DMS114 treated with DMSO at 0.1 percent for 48 hours (cell line): ENCODE measurements around the gene MSH2.
"Not testable (repeated sequence)": the region's sequence is repeated elsewhere in the genome, so short reads cannot be mapped to it uniquely, and the experiment has no call there.

ENCODE experiments used
- DNase-seq: peaks from one replicate; lab custom pipeline; 2025; ENCODE audit not compliant: unreplicated experiment; lab: John Stamatoyannopoulos, UW

The MSH2 gene

DNA sequence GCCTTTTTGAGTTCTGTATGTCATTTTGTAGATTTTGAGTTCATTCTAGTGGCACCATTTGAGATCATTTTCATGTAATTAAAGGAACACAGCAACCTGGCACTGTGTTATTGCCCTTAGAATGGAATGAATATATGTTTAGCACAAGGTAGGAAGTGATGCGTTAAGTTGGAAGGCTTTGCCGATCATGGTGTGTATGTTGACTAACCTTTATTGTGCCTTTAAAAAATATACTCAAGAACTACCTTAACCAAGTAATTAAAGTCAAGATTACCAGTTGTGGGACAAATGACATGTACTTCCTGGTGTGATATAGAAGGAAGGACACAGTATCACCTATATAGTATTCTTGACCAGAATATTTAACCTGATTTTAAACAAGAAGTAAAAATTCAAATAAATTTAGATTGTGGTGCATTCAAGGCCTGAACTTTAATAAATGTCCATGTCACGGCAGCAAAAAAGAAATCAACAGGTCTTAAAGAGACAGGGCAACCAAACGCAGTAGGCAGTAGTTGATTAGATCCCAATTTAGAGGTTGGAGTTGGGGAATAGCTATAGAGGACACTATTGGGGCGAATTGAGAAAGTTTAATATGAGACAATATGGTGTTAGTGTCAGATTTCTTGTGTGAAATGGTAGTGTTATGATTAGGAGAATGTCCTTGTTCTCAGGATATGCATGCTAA, 68.6 kb downstream of the MSH2 start:
- no peak for DNase-seq

DNA sequence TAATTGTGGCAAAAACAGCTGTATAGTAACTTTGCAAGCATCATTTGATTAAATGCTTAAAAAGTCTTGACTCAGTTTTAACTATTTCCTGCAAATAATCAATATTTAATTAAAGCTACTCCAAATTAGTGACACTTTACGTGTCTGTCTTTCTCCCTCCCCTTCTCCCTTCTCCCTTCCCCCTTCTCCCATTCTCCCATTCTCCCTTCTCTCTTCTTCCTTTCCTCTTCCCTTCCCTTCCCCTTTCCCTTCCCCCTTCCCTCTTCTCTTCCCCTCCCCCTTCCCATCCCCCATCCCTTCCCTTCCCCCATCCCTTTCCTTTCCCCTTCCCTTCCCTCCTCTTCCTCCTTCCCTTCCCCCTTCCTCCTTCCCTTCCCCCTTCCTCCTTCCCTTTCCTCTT, 76.9 kb downstream of the MSH2 start:
- no peak for DNase-seq

GRCh38 chr2:47483191-47483590, 80.2 kb downstream of the MSH2 start:
- no peak for DNase-seq

- DNase-seq: no peak
Measured at GRCh38 chr2:47484396-47484795, 81.4 kb downstream of the MSH2 start.

DNA sequence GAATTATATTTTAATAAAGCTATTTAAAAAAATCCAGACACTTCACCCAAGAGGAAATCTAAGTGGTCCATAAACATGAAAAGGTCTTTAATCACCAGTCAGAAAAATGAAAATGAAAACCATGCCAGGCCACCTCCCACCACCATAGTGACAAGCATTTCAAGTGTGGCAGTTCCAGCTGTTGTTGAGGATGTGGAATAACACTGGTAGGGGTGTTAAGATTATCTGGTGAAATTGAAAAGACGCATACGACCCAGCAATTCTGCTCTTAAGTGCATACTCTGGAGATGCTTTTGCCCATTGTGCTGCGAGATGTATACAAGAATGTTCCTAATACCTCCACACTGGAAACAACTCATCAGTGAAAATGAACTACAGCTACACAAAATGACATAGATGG, 82.2 kb downstream of the MSH2 start:
- no peak for DNase-seq

- DNase-seq: no peak
Measured at GRCh38 chr2:47485751-47486300, 82.9 kb downstream of the MSH2 start.

DNA sequence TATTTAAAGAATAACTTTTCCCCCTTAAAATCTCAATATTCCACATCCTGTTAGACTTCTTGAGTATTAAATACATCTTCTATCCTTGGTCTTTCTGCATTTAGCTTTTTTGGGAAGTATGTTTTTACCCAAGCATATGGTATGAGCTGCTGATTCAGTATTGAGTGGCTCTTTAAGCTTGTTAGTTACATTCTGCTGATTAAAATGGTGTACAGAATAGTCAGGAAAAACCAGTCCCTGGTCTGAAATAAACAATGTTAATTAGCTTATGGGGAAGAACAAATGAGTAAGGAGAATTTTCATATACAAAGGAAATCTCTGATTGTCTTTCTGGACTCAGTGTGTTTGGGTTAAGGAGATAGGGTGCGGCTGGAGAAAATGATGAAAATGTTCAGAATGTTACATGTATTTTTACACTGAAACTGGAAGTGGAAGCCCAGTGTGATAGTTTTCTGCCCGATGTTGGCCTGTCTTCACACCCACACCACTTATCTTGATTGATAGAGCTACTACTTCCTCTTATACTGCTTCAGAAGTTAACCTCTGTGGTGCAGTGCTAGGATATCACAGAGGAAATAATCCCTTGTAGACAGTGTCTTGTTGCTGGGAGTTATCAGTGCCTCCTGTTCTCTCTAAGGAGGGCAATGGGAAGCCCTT, 84.0 kb downstream of the MSH2 start:
- no peak for DNase-seq

- DNase-seq: no peak
Measured at GRCh38 chr2:47487498-47487875, 84.5 kb downstream of the MSH2 start.

DNA sequence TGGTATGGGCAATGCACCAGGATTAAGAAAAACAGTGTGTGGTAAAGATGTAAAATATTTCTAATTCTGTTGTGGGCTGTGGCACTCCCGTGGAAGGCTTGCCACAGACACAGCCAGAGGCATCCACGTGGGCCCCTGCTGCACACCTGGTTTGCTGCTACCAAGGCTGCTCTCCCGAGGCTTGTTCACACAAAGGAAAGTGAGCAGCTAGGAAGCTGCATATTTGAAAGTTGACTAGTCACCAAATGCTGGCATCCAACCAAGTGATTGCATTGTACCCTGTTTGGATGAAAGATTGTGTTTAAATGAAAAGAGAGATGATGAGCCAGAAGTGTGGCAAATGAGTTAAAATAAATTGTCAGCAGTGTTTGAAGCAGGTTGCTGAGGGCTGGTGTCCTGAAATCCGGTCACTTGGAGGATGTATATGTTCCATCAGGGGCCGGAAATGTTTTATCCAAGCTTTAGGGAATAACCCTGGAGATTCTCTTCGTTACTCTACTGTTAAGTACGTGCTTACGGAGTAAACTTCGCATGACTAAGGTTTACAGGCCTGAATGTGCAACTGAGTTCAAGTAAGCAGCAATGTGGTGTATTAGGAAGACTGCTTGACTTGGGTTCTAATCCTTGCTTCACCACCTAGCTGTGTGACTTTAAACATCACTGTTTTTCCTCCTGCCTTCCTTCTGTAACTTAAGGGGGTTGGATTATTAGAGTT, 86.1 kb downstream of the MSH2 start:
- DNase-seq: no peak

DNA sequence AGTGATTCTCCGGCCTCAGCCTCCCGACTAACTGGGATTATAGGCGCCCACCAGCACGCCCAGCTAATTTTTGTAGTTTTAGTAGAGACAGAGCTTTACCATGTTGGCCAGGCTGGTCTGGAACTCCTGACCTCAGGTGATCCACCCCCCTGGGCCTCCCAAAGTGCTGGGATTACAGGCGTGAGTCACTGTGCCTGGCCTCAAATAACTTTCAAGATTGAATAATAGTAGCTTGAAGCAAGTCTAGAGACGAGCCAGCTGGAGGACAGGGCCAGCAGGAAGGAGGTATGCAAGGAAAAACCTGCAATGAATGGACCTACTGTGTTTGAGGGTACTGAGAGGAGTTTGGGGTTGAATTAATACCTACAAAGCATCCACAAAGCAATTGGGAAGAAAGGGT, 87.5 kb downstream of the MSH2 start:
- DNase-seq: no peak

DNA sequence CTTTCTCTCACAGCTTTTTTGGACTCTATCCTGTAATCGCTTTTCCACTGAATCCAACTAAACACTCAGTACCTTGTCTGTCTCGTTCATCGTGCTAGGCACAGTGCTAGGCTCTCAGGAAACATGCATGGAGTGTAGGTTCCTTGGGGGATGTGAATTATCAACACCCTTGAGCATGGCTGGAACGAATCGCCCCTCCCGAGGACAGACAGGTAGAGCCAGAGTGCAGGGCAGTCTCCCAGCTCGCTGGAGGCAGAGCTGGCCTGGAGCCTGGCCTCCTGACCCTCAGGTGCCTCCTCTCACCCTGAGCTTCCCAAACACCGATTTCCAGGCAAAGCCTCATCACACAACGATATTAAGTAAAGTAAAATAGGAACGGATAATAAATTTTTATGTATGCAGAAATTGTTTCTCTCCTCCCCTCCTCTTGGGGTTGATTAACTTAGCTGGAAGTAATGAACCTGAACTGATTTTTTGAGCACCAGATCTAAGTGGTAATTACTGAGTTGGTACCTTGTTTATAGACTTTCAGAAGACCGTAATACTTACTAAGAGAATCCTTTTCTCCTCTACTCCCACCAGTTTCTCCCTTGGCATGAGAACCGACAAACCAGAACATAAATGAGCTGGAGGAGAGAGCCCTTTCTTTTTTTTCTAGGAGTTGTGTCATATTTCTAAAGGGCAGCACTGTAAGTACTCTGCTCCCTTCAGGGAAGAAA, 90.5 kb downstream of the MSH2 start:
- DNase-seq: no peak

- DNase-seq: no peak
Measured at GRCh38 chr2:47494267-47495130, 91.5 kb downstream of the MSH2 start.

DNA sequence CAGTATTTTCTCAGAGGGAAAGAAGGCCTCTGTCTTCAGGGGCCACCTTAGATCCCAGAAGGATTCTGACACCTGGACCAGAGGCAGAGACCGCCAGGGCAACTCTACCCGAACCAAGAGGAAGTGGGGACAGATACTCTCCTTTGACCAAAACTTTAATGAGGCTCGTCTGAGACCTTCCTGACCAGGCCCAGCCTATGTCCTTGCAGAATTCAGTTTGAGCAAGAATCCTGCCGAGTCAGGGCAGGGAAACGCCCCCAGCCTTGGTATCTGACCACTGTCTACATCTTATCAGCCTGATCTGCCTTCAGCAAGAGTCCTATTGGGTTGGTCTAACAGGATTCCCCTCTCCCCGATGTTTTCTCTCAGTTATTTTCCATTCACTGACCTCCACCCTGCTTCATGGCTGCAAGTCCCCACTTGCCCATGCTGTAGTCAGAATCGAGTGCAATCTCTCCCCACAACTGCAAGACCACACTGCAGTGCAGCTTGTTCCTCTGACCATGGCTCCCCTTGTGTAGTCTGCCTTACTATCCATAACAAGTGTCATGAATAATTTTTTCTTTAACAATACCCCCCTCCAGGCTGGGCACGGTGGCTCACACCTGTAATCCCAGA, 95.0 kb downstream of the MSH2 start:
- DNase-seq: no peak

GRCh38 chr2:47499093-47499492, 96.1 kb downstream of the MSH2 start:
- no peak for DNase-seq

GRCh38 chr2:47499621-47500309, 96.8 kb downstream of the MSH2 start:
- no peak for DNase-seq

DNA sequence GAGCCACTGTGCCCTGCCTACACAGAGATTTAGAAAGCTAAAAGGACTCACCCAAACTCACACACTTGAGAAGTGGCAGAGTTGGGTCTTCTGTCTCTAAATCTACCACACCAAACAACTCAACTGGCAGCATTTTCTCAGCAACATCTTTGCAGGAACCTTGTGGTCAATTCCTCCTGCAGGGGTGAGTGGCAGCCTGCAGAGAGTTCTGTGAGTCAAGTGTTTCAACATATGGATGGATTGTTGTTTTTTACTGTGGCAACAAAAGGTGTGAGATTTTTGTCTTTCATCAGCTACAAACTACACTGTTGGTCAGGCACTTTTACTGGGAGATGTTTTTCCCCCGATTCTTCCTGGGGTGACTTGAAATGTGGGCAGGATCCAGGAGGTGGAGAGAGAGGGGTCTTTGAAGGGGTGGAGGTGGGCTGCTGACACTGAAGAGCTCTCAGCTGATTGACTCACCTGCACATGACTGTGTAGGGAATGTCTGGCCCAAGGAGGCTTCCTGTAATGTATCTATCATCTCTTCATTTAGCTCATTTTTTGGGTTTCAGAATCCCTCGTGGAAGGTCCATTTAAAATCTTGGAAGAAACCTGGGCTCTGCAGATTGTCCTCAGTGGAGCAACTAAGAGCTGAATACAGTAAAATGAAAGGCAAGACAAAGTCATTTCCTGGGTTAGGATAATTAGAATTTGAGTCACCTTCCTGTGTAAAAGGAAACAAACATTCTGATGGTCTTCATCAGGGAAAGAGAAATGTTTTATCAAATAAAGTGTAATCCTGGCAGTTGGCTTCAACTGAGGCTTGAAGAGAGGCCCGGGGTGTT, 98.6 kb downstream of the MSH2 start:
- no peak for DNase-seq

DNA sequence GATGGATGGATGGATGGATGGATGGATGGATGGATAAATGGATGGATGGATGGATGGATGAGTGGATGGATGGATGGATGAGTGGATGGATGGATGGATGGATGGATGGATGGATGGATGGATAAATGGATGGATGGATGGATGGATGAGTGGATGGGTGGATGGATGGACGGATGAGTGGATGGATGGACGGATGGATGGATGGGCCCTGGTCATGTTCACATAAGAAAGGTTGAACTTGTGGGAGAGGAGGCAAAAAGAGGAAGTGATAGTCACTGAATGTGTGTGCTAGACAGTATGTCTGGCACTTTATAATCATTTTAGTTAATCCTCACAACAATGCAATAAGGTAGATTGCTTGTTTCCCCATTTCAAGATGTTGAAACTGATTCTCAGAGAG, 99.5 kb downstream of the MSH2 start:
- DNase-seq: not testable (repeated sequence)

DNA sequence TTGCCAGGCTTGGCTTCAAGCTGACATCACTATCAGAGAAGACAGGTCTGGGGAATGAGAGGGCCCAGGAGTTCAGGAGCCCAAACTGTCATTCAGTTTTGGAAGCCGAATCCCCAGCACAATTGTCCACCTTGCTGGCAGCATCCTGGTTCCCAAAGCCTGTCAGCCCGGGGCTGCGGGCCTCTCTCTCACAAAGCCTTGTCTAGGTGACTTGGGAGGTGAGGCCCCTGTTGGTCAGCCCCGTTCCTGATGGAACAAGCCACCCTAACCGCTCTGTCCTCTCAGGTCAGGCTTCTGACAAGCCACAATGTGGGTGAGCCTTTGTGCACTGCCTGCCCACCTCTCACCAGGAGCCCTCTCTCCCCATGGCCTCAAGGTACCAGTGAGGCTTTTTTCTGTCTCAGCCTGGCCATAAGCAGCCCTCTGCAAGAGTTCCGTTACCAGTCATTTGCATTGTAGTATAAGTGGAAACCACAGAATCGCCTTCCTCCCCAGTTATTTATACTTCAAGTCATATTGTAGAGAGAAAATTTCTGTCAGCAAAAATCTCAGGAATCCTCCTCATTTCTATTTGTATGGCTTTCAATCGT, 100.6 kb downstream of the MSH2 start:
- no peak for DNase-seq
